Muscle of arm (tissue), 12 donors: ENCODE data around the gene WDR82. TPM values are rescaled to one million over a fixed set of nuclear protein-coding genes. Genes with fewer than 3 reads are reported as not detected.
A peak's percentile ranks its signal among the peaks of the same experiment; 100 is the strongest.
"Not testable (repeated sequence)": the region's sequence is repeated elsewhere in the genome, so short reads cannot be mapped to it uniquely, and the experiment has no call there.

Experiments used
- DNase-seq: peaks from one replicate; pipeline ENCODE4 v3.0.0-alpha.2; 2013
- polyA plus RNA-seq, 12 donors: library from polyadenylated mRNA; unstranded; fragments of 120-200 nt; gene quantifications; one replicate each; pipeline ENCODE4 v1.2.1, GENCODE V29; 2013; ENCODE audit not compliant: insufficient read length in 12 of 12

Gene WDR82
- polyA plus RNA-seq, 12 donors, result 73.8 to 110 (median 91.3) TPM

- no peak for DNase-seq
Observed at GRCh38 chr3:52290596-52291507, 12.4 kb upstream of the WDR82 start.

- no peak for DNase-seq
Observed at GRCh38 chr3:52289747-52290595, 11.5 kb upstream of the WDR82 start.

- DNase-seq, result no peak
Observed at GRCh38 chr3:52289338-52289746, 10.9 kb upstream of the WDR82 start.

- DNase-seq, result no peak
Observed at GRCh38 chr3:52288674-52289073, 10.2 kb upstream of the WDR82 start.

GRCh38 chr3:52286777-52287110, 8.3 kb upstream of the WDR82 start:
- no peak for DNase-seq

GRCh38 chr3:52284051-52284450, 5.6 kb upstream of the WDR82 start:
- DNase-seq, result not testable (repeated sequence)

GRCh38 chr3:52283306-52283705, 4.9 kb upstream of the WDR82 start:
- DNase-seq, result no peak

- no peak for DNase-seq
Observed at GRCh38 chr3:52281981-52282801, 3.7 kb upstream of the WDR82 start.

- peak; percentile 49 for DNase-seq
Observed at GRCh38 chr3:52280050-52280461, 1.6 kb upstream of the WDR82 start.

GRCh38 chr3:52279596-52279995, 1.1 kb upstream of the WDR82 start:
- no peak for DNase-seq

GRCh38 chr3:52277972-52278509, 408 bp downstream of the WDR82 start:
- peak; percentile 66 for DNase-seq

- peak; percentile 65 for DNase-seq
Observed at GRCh38 chr3:52277071-52277964, 1.1 kb downstream of the WDR82 start.

- DNase-seq, result not testable (repeated sequence)
Observed at GRCh38 chr3:52274781-52275180, 3.7 kb downstream of the WDR82 start.

GRCh38 chr3:52272831-52273230, 5.6 kb downstream of the WDR82 start:
- no peak for DNase-seq

- DNase-seq, result not testable (repeated sequence)
Observed at GRCh38 chr3:52272172-52272571, 6.3 kb downstream of the WDR82 start.

- no peak for DNase-seq
Observed at GRCh38 chr3:52270252-52270754, 8.1 kb downstream of the WDR82 start.

- no peak for DNase-seq
Observed at GRCh38 chr3:52269776-52270175, 8.7 kb downstream of the WDR82 start.

GRCh38 chr3:52268036-52268435, 10.4 kb downstream of the WDR82 start:
- no peak for DNase-seq

- DNase-seq, result no peak
Observed at GRCh38 chr3:52265387-52265786, 13.1 kb downstream of the WDR82 start.

GRCh38 chr3:52262447-52262846, 16.0 kb downstream of the WDR82 start:
- no peak for DNase-seq
